ENCODE results near the gene FAM171A1. TPM values are rescaled to one million over a fixed set of nuclear protein-coding genes. Genes with fewer than 3 reads are reported as not detected.

The FAM171A1 gene
- total RNA-seq, 1 donor from 2014 or later = 51.9 TPM

GRCh38 chr10:15169555-15170401 is 201.3 kb downstream of the FAM171A1 start:
- no peak overlapping the region for H3K9ac ChIP-seq (ENCODE audit: low read length)
- peaks cover 14% of the 10 kb centered on the region for H3K4me1 Mint-ChIP-seq (ENCODE audit: low read depth, unreplicated experiment)
- H3K27ac Mint-ChIP-seq (ENCODE audit: unreplicated experiment) = no peak overlapping the region
- H3K4me2 ChIP-seq (ENCODE audit: low read length) = peak overlapping the region; percentile 69
- DNase-seq (ENCODE audit: low read depth) (no peak), FAIRE-seq (no peak)
- no peak overlapping the region for H3K27ac ChIP-seq (ENCODE audit: low read depth, low read length)
- H3K27me3 Mint-ChIP-seq (ENCODE audit: low read depth, unreplicated experiment) = peaks cover 4% of the 10 kb centered on the region
- H3K9me3 ChIP-seq (ENCODE audit: insufficient read depth, low read depth, low read length) = no peaks in the 10 kb centered on the region
- peak overlapping the region; percentile 71 for H2AFZ ChIP-seq (ENCODE audit: low read depth, low read length)
- H3K36me3 Mint-ChIP-seq (ENCODE audit: low read depth, unreplicated experiment) = no peaks in the 10 kb centered on the region
- H3K79me2 ChIP-seq (ENCODE audit: insufficient read depth, low read length) = peaks cover 31% of the 10 kb centered on the region
- H4K20me1 ChIP-seq (ENCODE audit: insufficient read depth, low read length) = peaks cover 12% of the 10 kb centered on the region
- no peak overlapping the region for H3K4me3 Mint-ChIP-seq (ENCODE audit: unreplicated experiment)
- H3K36me3 ChIP-seq (ENCODE audit: insufficient read depth, low read length) = no peaks in the 10 kb centered on the region
- no peaks in the 10 kb centered on the region for H3K9me3 Mint-ChIP-seq (ENCODE audit: unreplicated experiment)
- no peaks in the 10 kb centered on the region for H3K27me3 ChIP-seq (ENCODE audit: insufficient read depth, low read length)
- H3K4me3 ChIP-seq (ENCODE audit: insufficient read depth, low read depth, low read length) = no peak overlapping the region
- TF ChIP-seq CTCF (IDR thresholded peaks at IDR 0.05; ENCODE audit: insufficient read depth, low read depth, low read length) (no peak), EZH2 (IDR thresholded peaks at IDR 0.05; ENCODE audit: insufficient read depth, low read length) (no peak)
- peaks cover 13% of the 10 kb centered on the region for H3K4me1 ChIP-seq (ENCODE audit: insufficient read depth, low read length)

- Histone ChIP-seq H3K9me3 (ENCODE audit: insufficient read depth, low read depth, low read length) (no peaks in the 10 kb centered on the region), H3K27me3 (ENCODE audit: insufficient read depth, low read length) (no peaks in the 10 kb centered on the region), H3K79me2 (ENCODE audit: insufficient read depth, low read length) (peaks cover 39% of the 10 kb centered on the region), H3K4me3 (ENCODE audit: insufficient read depth, low read depth, low read length) (no peak overlapping the region), H3K9ac (ENCODE audit: low read length) (no peak overlapping the region), H3K4me1 (ENCODE audit: insufficient read depth, low read length) (peaks cover 13% of the 10 kb centered on the region), H3K4me2 (ENCODE audit: low read length) (peak overlapping the region; percentile 69), H2AFZ (ENCODE audit: low read depth, low read length) (peak overlapping the region; percentile 71), H4K20me1 (ENCODE audit: insufficient read depth, low read length) (peaks cover 19% of the 10 kb centered on the region), H3K27ac (ENCODE audit: low read depth, low read length) (no peak overlapping the region), H3K36me3 (ENCODE audit: insufficient read depth, low read length) (no peaks in the 10 kb centered on the region)
- no peaks in the 10 kb centered on the region for H3K36me3 Mint-ChIP-seq (ENCODE audit: low read depth, unreplicated experiment)
- no peaks in the 10 kb centered on the region for H3K9me3 Mint-ChIP-seq (ENCODE audit: unreplicated experiment)
- FAIRE-seq (no peak), DNase-seq (ENCODE audit: low read depth) (peak; percentile 72)
- peak overlapping the region; percentile 50 for H3K27ac Mint-ChIP-seq (ENCODE audit: unreplicated experiment)
- H3K4me1 Mint-ChIP-seq (ENCODE audit: low read depth, unreplicated experiment) = peaks cover 14% of the 10 kb centered on the region
- peak overlapping the region; percentile 23 for H3K4me3 Mint-ChIP-seq (ENCODE audit: unreplicated experiment)
- TF ChIP-seq EZH2 (IDR thresholded peaks at IDR 0.05; ENCODE audit: insufficient read depth, low read length) (no peak), CTCF (IDR thresholded peaks at IDR 0.05; ENCODE audit: insufficient read depth, low read depth, low read length) (no peak)
- H3K27me3 Mint-ChIP-seq (ENCODE audit: low read depth, unreplicated experiment) = peaks cover 4% of the 10 kb centered on the region
These were observed 202.1 kb downstream of the FAM171A1 start for GRCh38 chr10:15168786-15169554.

Data from astrocyte (in vitro differentiated cells and primary cell).